DND-41 (cell line): ENCODE measurements around the gene UCP2.
"Not testable (repeated sequence)": the region's sequence is repeated elsewhere in the genome, so short reads cannot be mapped to it uniquely, and the experiment has no call there.

Experiments
- ATAC-seq: fragments of 200-7000 bp; cut with Tn5 transposase; 3 replicates; pipeline ENCODE4 v1.9.1; 2021; ENCODE audit warnings: low read depth; ENCODE audit not compliant: insufficient read depth
- DNase-seq: peaks from one replicate; pipeline ENCODE4 v3.0.0-alpha.2; 2020
- H2AFZ ChIP-seq: 2 replicates; pipeline ENCODE4 v1.6.0; 2012; ENCODE audit warnings: low read depth, low read length
- H3K27ac ChIP-seq: 2 replicates; pipeline ENCODE4 v1.5.1; 2012; ENCODE audit warnings: low read length, inconsistent platforms
- H3K27me3 ChIP-seq: fragments of 200-600 bp; sonication (generic); 2 replicates; pipeline ENCODE4 v1.6.0; 2012; ENCODE audit warnings: low read length, mild to moderate bottlenecking, inconsistent platforms; ENCODE audit not compliant: insufficient read depth, poor library complexity
- H3K36me3 ChIP-seq: 2 replicates; pipeline ENCODE4 v1.5.1; 2012; ENCODE audit warnings: low read length, inconsistent platforms; ENCODE audit not compliant: insufficient read depth
- H3K4me1 ChIP-seq: 2 replicates; pipeline ENCODE4 v1.5.1; 2012; ENCODE audit warnings: mild to moderate bottlenecking, low read length; ENCODE audit not compliant: insufficient read depth
- H3K4me2 ChIP-seq: 2 replicates; pipeline ENCODE4 v1.6.0; 2012; ENCODE audit warnings: mild to moderate bottlenecking, moderate library complexity, low read length, inconsistent platforms; ENCODE audit not compliant: insufficient read depth
- H3K4me3 ChIP-seq, 2 experiments: fragments of 200-600 bp in 1 of 2; shearing (Covaris generic) in 1 of 2; 2 replicates each; pipeline ENCODE4 v1.5.1; 2012 to 2016; ENCODE audit warnings: inconsistent platforms in 2 of 2, low read length in 2 of 2, mild to moderate bottlenecking in 2 of 2, low read depth in 1 of 2, moderate library complexity in 1 of 2
- H3K79me2 ChIP-seq: 2 replicates; pipeline ENCODE4 v1.6.0; 2012; ENCODE audit warnings: low read length, inconsistent platforms; ENCODE audit not compliant: insufficient read depth
- H3K9ac ChIP-seq: 2 replicates; pipeline ENCODE4 v1.6.0; 2012; ENCODE audit warnings: low read depth, mild to moderate bottlenecking, inconsistent platforms, low read length, moderate library complexity
- H3K9me3 ChIP-seq: 2 replicates; pipeline ENCODE4 v1.5.1; 2012; ENCODE audit warnings: low read length, moderate library complexity, mild to moderate bottlenecking, inconsistent platforms; ENCODE audit not compliant: insufficient read depth, severe bottlenecking
- H4K20me1 ChIP-seq: 2 replicates; pipeline ENCODE4 v1.6.0; 2012; ENCODE audit warnings: low read length; ENCODE audit not compliant: insufficient read depth
- CTCF ChIP-seq: IDR thresholded peaks from 2 replicates; pipeline ENCODE4 v1.5.1; 2012; ENCODE audit warnings: borderline replicate concordance, low read length, moderate library complexity, mild to moderate bottlenecking; ENCODE audit not compliant: poor library complexity, severe bottlenecking; ENCODE audit errors: extremely low read depth
- EZH2 ChIP-seq: IDR thresholded peaks from 3 replicates; pipeline ENCODE4 v1.6.1; 2012; ENCODE audit warnings: borderline replicate concordance, low read depth, mild to moderate bottlenecking, moderate library complexity, low read length, inconsistent platforms; ENCODE audit not compliant: severe bottlenecking

UCP2 gene

GRCh38 chr11:73988227-73988626 lies 5.6 kb upstream of the UCP2 start:
- Histone ChIP-seq H3K4me1 (peaks cover 15% of the 10 kb centered on the region), H3K9ac (no peak overlapping the region), H4K20me1 (no peaks in the 10 kb centered on the region), H3K36me3 (no peaks in the 10 kb centered on the region), H3K79me2 (0 out of 2 replicates have a peak, but pooled peaks cover 3% of the 10 kb centered on the region), H3K4me2 (no peak overlapping the region), H3K9me3 (no peaks in the 10 kb centered on the region), H3K27me3 (no peaks in the 10 kb centered on the region), H3K4me3 (no peak overlapping the region), H2AFZ (no peak overlapping the region), H3K27ac (no peak overlapping the region)
- no peak for TF ChIP-seq EZH2
- no peak for TF ChIP-seq CTCF
- ATAC-seq (no peak), DNase-seq (no peak)

GRCh38 chr11:73985661-73986060 lies 3.0 kb upstream of the UCP2 start:
- peaks cover 29% of the 10 kb centered on the region for H3K4me1 ChIP-seq
- H3K9me3 ChIP-seq, H3K4me2 ChIP-seq, H3K27me3 ChIP-seq, H3K4me3 ChIP-seq, H2AFZ ChIP-seq, DNase-seq, H3K9ac ChIP-seq, ATAC-seq, H3K27ac ChIP-seq: not testable (repeated sequence)
- peaks cover 14% of the 10 kb centered on the region; the same call in 1 of the 2 replicates for H4K20me1 ChIP-seq
- H3K79me2 ChIP-seq = peaks cover 26% of the 10 kb centered on the region
- peaks cover 14% of the 10 kb centered on the region for H3K36me3 ChIP-seq

GRCh38 chr11:73983741-73984538 lies 1.3 kb upstream of the UCP2 start:
- Histone ChIP-seq H3K27me3 (no peaks in the 10 kb centered on the region), H3K9ac (peak overlapping the region; percentile 87), H3K4me3 (peak overlapping the region; percentile 8 to 68; a peak in 3 of 4 replicates), H3K4me2 (peak overlapping the region; percentile 90), H3K79me2 (peaks cover 37% of the 10 kb centered on the region), H3K36me3 (peaks cover 29% of the 10 kb centered on the region), H2AFZ (peak overlapping the region; percentile 90), H3K9me3 (no peaks in the 10 kb centered on the region), H3K4me1 (peaks cover 46% of the 10 kb centered on the region), H3K27ac (peak overlapping the region; percentile 99), H4K20me1 (peaks cover 18% of the 10 kb centered on the region; the same call in 1 of the 2 replicates)
- DNase-seq (no peak), ATAC-seq (no peak)
- no peak for TF ChIP-seq EZH2
- TF ChIP-seq CTCF = no peak

- Histone ChIP-seq H2AFZ (peak overlapping the region; percentile 90), H3K36me3 (peaks cover 37% of the 10 kb centered on the region), H3K27me3 (no peaks in the 10 kb centered on the region), H3K27ac (peak overlapping the region; percentile 99), H3K79me2 (peaks cover 41% of the 10 kb centered on the region), H3K4me2 (peak overlapping the region; percentile 90), H3K4me1 (peaks cover 53% of the 10 kb centered on the region), H3K9ac (peak overlapping the region; percentile 87), H4K20me1 (peaks cover 23% of the 10 kb centered on the region; the same call in 1 of the 2 replicates), H3K4me3 (peak overlapping the region; percentile 68 to 70; a peak in 3 of 4 replicates), H3K9me3 (no peaks in the 10 kb centered on the region)
- ATAC-seq (peak; percentile 88), DNase-seq (peak; percentile 97)
- no peak for TF ChIP-seq EZH2
- no peak for TF ChIP-seq CTCF
Observed at GRCh38 chr11:73982990-73983740, 522 bp upstream of the UCP2 start.
